ENCODE results near the gene APIP. TPM values are rescaled to one million over a fixed set of nuclear protein-coding genes. Genes with fewer than 3 reads are reported as not detected.

APIP gene
- total RNA-seq, 4 donors from 2014 or later = 22.5 to 49.1 (median 31.5) TPM

DNA sequence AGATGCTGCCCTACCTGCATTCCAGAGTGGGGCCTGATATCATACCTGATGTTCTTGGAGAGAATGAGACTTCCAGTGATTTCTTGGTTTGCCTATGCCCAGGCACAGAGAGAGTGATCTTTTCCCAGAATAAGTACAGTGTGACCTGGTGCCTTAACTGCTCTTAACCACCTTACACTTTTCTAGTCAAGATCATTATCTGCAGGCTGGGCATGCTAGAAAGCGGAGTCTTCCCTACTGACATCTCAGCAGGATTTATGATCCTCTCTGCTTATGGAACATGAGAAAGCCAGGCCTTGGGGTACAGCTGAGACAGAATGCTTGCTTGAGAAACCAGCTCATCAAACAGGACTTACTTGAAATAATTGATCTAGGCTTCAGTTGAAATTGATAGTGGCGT, 53.1 kb downstream of the APIP start:
- TF ChIP-seq POLR2A (IDR thresholded peaks at IDR 0.05) (no peak), CTCF (IDR thresholded peaks at IDR 0.05 in 4 of 5, conservative IDR thresholded peaks at IDR 0.05 in 1 of 5) (no peak)
- in situ Hi-C loops (cut with MboI; ENCODE audit: low sequenced_read_pairs in 4 of 4) = no loop called here

GRCh38 chr11:34860518-34860917, 55.7 kb downstream of the APIP start:
- peak overlapping the region; percentile 59 to 78 (median 65) for H3K27ac ChIP-seq
- intact Hi-C loops (cut with DNase I; ENCODE audit: low total_unique reads) = no loop called here

More for the DNA sequence above, 53.1 kb downstream of the APIP start:
- Histone ChIP-seq H3K9me3 (no peaks in the 10 kb centered on the region), H3K27me3 (no peaks in the 10 kb centered on the region), H3K36me3 (no peaks in the 10 kb centered on the region), H3K4me3 (no peak overlapping the region), H3K4me1 (peaks cover 15 to 19% of the 10 kb centered on the region in 2 donors), H3K27ac (no peak overlapping the region)
- ATAC-seq (no peak), DNase-seq (no peak)
- intact Hi-C loops (cut with DNase I; ENCODE audit: low total_unique reads) = no loop called here

DNA sequence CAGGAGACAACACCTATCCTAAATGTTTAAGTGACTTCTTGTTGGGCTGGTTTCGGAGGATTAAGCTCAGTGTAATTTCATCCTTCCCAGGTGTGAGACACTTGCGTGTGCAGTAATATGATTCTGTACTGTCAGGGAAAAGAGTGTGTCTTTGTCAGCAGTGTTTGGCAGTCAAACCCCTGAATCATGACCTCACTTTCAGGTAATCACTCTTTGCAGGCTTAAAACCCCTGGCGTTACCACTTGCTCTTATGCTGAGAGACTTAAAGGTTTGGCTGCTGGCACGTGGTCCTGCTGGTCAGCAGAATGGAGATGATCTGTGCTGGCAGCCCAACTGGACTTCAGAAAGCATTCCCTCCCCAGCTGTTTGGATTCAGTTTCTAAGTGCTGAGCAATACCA, 56.1 kb downstream of the APIP start:
- in situ Hi-C loops (cut with MboI; ENCODE audit: low sequenced_read_pairs in 4 of 4) = no loop called here
- Histone ChIP-seq H3K27ac (peak overlapping the region; percentile 59 to 78 (median 65)), H3K27me3 (no peaks in the 10 kb centered on the region), H3K36me3 (no peaks in the 10 kb centered on the region), H3K4me1 (peaks cover 23 to 37% of the 10 kb centered on the region in 2 donors), H3K4me3 (no peak overlapping the region), H3K9me3 (no peaks in the 10 kb centered on the region)
- peak; percentile 75 to 91 for ATAC-seq
- DNase-seq = peak; percentile 61 to 62
- TF ChIP-seq CTCF (IDR thresholded peaks at IDR 0.05 in 4 of 5, conservative IDR thresholded peaks at IDR 0.05 in 1 of 5) (no peak), POLR2A (IDR thresholded peaks at IDR 0.05) (no peak)
- intact Hi-C loops (cut with DNase I; ENCODE audit: low total_unique reads) = no loop called here

More at GRCh38 chr11:34860518-34860917, 55.7 kb downstream of the APIP start:
- no peak for TF ChIP-seq CTCF (IDR thresholded peaks at IDR 0.05 in 4 of 5, conservative IDR thresholded peaks at IDR 0.05 in 1 of 5)
- no peak for TF ChIP-seq POLR2A (IDR thresholded peaks at IDR 0.05)
- H3K9me3 ChIP-seq = no peaks in the 10 kb centered on the region
- H3K4me3 ChIP-seq = no peak overlapping the region
- ATAC-seq (peak; percentile 50 to 51), DNase-seq (no peak)
- H3K4me1 ChIP-seq = peaks cover 23 to 35% of the 10 kb centered on the region in 2 donors
- H3K36me3 ChIP-seq = no peaks in the 10 kb centered on the region
- in situ Hi-C loops (cut with MboI; ENCODE audit: low sequenced_read_pairs in 4 of 4) = no loop called here
- H3K27me3 ChIP-seq = no peaks in the 10 kb centered on the region

DNA sequence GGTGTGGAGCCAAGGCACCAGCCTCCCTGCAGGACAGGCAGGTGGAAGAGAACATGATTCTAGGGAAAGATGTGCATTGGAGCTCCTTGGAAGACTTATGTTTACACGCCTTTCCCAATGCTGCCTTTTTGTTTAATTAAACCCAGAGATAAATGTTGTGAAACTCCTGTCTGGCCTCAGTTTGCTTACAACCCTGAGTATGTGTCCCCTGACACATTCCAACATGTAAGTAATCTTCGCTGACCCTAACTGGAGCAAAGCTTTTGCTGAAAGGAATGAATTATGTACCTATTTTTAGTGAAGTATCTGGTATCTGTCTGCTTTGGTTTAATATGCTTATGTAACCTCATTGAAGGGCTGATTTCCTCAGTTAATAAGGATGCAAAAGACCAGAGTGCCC, 56.7 kb downstream of the APIP start:
- H3K27ac ChIP-seq = peak overlapping the region; percentile 59 to 78 (median 65)
- in situ Hi-C loops (cut with MboI; ENCODE audit: low sequenced_read_pairs in 4 of 4) (no loop called here), intact Hi-C loops (cut with DNase I; ENCODE audit: low total_unique reads) (no loop called here)
- no peak for DNase-seq
- TF ChIP-seq POLR2A (IDR thresholded peaks at IDR 0.05) = no peak
- no peaks in the 10 kb centered on the region for H3K9me3 ChIP-seq
- peak; percentile 19 to 35 for ATAC-seq
- H3K36me3 ChIP-seq = no peaks in the 10 kb centered on the region
- no peaks in the 10 kb centered on the region for H3K27me3 ChIP-seq
- H3K4me1 ChIP-seq = peaks cover 23 to 37% of the 10 kb centered on the region in 2 donors
- no peak overlapping the region for H3K4me3 ChIP-seq

- no peak for TF ChIP-seq CTCF (IDR thresholded peaks at IDR 0.05 in 4 of 5, conservative IDR thresholded peaks at IDR 0.05 in 1 of 5)
- TF ChIP-seq POLR2A (IDR thresholded peaks at IDR 0.05) = no peak
- no peak for ATAC-seq
- intact Hi-C loops (cut with DNase I; ENCODE audit: low total_unique reads) = no loop called here
- in situ Hi-C loops (cut with MboI; ENCODE audit: low sequenced_read_pairs in 4 of 4) = no loop called here
- Histone ChIP-seq H3K27me3 (no peaks in the 10 kb centered on the region), H3K4me3 (no peak overlapping the region), H3K27ac (no peak overlapping the region), H3K4me1 (peaks cover 23 to 37% of the 10 kb centered on the region in 2 donors), H3K9me3 (no peaks in the 10 kb centered on the region), H3K36me3 (no peaks in the 10 kb centered on the region)
- DNase-seq = no peak
Observed at GRCh38 chr11:34857463-34857862, 58.7 kb downstream of the APIP start.
